ENCODE measurements around the gene ZNF615. TPM values are rescaled to one million over a fixed set of nuclear protein-coding genes. Genes with fewer than 3 reads are reported as not detected.
"Not testable (repeated sequence)": the region's sequence is repeated elsewhere in the genome, so short reads cannot be mapped to it uniquely, and the experiment has no call there.

Gene ZNF615
- total RNA-seq, 4 donors from 2014 or later, result 11.6 to 29.9 (median 20.0) TPM

GRCh38 chr19:51970718-51971117 lies 37.3 kb downstream of the ZNF615 start:
- H3K36me3 ChIP-seq, result peaks cover 59 to 100% of the 10 kb centered on the region in 2 donors
- H3K4me1 ChIP-seq, result no peaks in the 10 kb centered on the region
- H3K4me3 ChIP-seq, result no peak overlapping the region
- peaks cover 7 to 100% (median 15%) of the 10 kb centered on the region in 3 donors for H3K9me3 ChIP-seq
- H3K27ac ChIP-seq, result no peak overlapping the region
- TF ChIP-seq CTCF (IDR thresholded peaks at IDR 0.05) (no peak), EP300 (IDR thresholded peaks at IDR 0.05) (no peak), POLR2AphosphoS5 (IDR thresholded peaks at IDR 0.05) (no peak), POLR2A (IDR thresholded peaks at IDR 0.05) (no peak)
- no peaks in the 10 kb centered on the region for H3K27me3 ChIP-seq
- 100% methylated on average over 1 of the region's 1 CpG for WGBS, 2 donors (ENCODE audit: low coverage in 1 of 2)
- no peak for ATAC-seq

DNA sequence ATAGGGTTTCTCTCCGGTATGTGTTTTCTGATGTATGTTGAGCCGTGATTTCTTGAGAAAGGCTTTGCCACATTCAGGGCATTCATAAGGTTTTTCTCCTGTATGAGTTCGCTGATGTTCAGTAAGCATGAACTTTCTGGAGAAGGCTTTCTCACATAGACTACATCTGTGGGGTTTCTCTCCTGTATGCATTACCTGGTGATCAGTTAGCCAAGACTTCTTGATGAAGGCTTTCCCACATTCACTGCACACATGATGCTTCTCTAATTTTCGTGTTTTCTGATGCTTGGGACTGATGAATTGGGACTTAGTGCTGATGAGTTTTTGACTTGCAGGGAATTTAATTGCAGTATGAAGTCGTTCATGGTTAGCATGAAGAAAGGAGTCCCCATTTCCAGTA lies 42.4 kb downstream of the ZNF615 start:
- Histone ChIP-seq H3K27ac (no peak overlapping the region), H3K27me3 (no peaks in the 10 kb centered on the region), H3K9me3 (peaks cover under 1 to 100% (median under 1%) of the 10 kb centered on the region in 3 donors), H3K36me3 (peaks cover 42 to 92% of the 10 kb centered on the region in 2 donors), H3K4me1 (no peaks in the 10 kb centered on the region), H3K4me3 (no peak overlapping the region)
- ATAC-seq, result no peak
- 98 to 100% methylated on average over 3 to 5 of the region's 5 CpGs for WGBS, 2 donors (ENCODE audit: low coverage in 1 of 2)
- TF ChIP-seq POLR2A (IDR thresholded peaks at IDR 0.05) (no peak), EP300 (IDR thresholded peaks at IDR 0.05) (no peak), CTCF (IDR thresholded peaks at IDR 0.05) (no peak), POLR2AphosphoS5 (IDR thresholded peaks at IDR 0.05) (no peak)

DNA sequence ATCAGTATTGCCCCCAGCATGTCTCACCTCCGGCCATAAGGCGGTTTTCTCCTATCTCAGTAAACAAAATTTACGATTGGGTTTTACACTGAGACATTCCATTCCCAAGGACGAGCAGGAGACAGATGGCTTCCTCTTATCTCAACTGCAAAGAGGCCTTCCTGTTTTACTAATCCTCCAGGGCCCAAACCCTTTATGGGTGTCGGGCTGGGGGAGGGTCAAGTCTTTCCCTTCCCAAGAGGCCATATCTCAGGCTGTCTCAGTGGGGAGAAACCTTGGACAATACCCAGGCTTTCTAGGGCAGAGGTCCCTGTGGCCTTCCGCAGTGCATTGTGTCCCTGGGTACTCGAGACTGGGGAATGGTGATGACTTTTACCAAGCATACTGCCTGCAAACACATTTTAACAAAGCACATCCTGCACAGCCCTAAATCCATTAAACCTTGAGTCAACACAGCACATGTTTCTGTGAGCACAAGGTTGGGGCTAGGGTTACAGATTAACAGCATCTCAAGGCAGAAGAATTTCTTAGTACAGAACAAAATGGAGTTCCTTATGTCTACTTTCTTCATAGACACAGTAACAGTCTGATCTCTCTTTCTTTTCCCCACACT lies 47.3 kb downstream of the ZNF615 start:
- not testable (repeated sequence) for H3K27ac ChIP-seq, H3K4me3 ChIP-seq, ATAC-seq, H3K4me1 ChIP-seq, H3K27me3 ChIP-seq
- WGBS, 2 donors (ENCODE audit: low coverage in 1 of 2), result 32% methylated on average over 4 of the region's 7 CpGs; no CpG with 5 or more reads in 1 of the 2 donors
- Histone ChIP-seq H3K36me3 (peaks cover 10 to 45% of the 10 kb centered on the region in 2 donors), H3K9me3 (peaks cover 0 to 78% (median 0%) of the 10 kb centered on the region in 3 donors)

DNA sequence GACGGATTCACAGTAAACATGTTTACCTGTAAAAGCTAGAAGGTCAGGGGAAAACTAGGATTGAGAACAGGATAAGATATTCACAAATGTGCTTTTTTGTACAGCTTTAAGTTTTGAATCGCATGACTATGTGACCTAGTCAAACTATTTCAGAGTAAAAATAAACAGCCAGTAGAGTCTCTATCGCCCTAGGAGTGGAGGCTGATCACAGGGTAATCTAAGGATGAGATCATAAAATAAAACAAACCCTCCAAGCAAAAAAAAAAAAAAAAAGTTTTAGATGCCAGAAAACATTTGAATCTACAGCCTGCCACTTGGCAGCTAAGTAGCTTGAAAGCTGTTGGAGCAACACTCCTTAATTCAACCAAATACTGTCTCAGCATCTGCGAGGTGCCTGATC lies 48.2 kb downstream of the ZNF615 start:
- TF ChIP-seq CTCF (IDR thresholded peaks at IDR 0.05) (no peak), POLR2AphosphoS5 (IDR thresholded peaks at IDR 0.05) (no peak), EP300 (IDR thresholded peaks at IDR 0.05) (no peak), POLR2A (IDR thresholded peaks at IDR 0.05) (no peak)
- no peaks in the 10 kb centered on the region for H3K4me1 ChIP-seq
- peaks cover 0 to 69% (median 0%) of the 10 kb centered on the region in 3 donors for H3K9me3 ChIP-seq
- H3K36me3 ChIP-seq, result peaks cover under 1 to 36% of the 10 kb centered on the region in 2 donors
- H3K27me3 ChIP-seq, result no peaks in the 10 kb centered on the region
- WGBS, 2 donors (ENCODE audit: low coverage in 1 of 2), result 73 to 87% methylated on average over 4 of the region's 4 CpGs
- no peak overlapping the region for H3K4me3 ChIP-seq
- no peak overlapping the region for H3K27ac ChIP-seq
- no peak for ATAC-seq

DNA sequence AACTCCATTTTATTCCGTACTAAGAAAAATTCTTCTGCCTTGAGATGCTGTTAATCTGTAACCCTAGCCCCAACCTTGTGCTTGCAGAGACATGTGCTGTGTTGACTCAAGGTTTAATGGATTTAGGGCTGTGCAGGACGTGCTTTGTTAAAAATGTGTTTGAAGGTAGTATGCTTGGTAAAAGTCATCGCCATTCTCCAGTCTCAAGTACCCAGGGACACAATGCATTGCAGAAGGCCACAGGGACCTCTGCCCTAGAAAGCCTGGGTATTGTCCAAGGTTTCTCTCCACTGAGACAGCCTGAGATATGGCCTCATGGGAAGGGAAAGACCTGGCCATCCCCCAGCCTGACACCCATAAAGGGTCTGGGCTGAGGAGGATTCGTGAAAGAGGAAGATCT lies 50.2 kb downstream of the ZNF615 start:
- Histone ChIP-seq H3K9me3 (peaks cover 0 to 61% (median 0%) of the 10 kb centered on the region in 3 donors), H3K36me3 (peaks cover 0 to 16% of the 10 kb centered on the region in 2 donors)
- not testable (repeated sequence) for H3K4me3 ChIP-seq, ATAC-seq, H3K4me1 ChIP-seq, H3K27me3 ChIP-seq, H3K27ac ChIP-seq
- WGBS, 2 donors (ENCODE audit: low coverage in 1 of 2), result 86 to 90% methylated on average over 2 to 3 of the region's 4 CpGs

DNA sequence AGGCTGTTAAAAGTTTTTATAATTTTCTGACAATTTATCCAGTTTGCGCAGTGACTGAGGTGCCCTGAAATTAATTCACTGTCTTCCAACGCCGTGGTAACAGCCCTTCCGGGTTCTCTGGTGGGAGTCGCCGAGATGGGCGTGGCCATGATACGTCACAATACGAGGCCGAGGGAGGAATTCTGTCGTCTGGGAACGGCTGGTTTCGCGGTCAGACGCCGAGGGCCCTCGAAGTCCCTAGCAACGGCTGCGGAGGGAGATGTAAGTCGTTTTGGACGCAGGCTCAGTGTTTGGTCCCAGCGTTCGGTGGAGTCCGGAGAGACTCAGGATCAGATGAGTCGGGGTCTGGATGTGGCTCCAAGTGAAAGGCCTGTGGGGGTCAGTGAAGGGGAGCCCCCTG lies 59.0 kb downstream of the ZNF615 start:
- Histone ChIP-seq H3K36me3 (peaks cover 11 to 18% of the 10 kb centered on the region in 2 donors), H3K9me3 (peaks cover 10 to 90% (median 17%) of the 10 kb centered on the region in 3 donors), H3K4me1 (no peaks in the 10 kb centered on the region), H3K27ac (peak overlapping the region in 1 of 4 donors; percentile 38), H3K27me3 (no peaks in the 10 kb centered on the region), H3K4me3 (peak overlapping the region in 1 of 2 donors; percentile 46)
- TF ChIP-seq POLR2A (IDR thresholded peaks at IDR 0.05), result no peak
- no peak for TF ChIP-seq EP300 (IDR thresholded peaks at IDR 0.05)
- TF ChIP-seq CTCF (IDR thresholded peaks at IDR 0.05), result no peak
- TF ChIP-seq POLR2AphosphoS5 (IDR thresholded peaks at IDR 0.05), result no peak
- WGBS, 2 donors (ENCODE audit: low coverage in 1 of 2), result 30% methylated on average over 9 of the region's 25 CpGs; no CpG with 5 or more reads in 1 of the 2 donors
- no peak for ATAC-seq

All from gastroesophageal sphincter (tissue), 4 donors.